ENCODE measurements around the gene ZNF19. TPM values are rescaled to one million over a fixed set of nuclear protein-coding genes. Genes with fewer than 3 reads are reported as not detected.

ZNF19 gene
- total RNA-seq, 1 donor from 2014 or later = 7.4 TPM

GRCh38 chr16:71472051-71472450, 17.1 kb downstream of the ZNF19 start:
- no peaks in the 10 kb centered on the region for H3K36me3 Mint-ChIP-seq (ENCODE audit: low read depth)
- H3K4me1 Mint-ChIP-seq = no peaks in the 10 kb centered on the region

GRCh38 chr16:71467810-71468209, 21.3 kb downstream of the ZNF19 start:
- DNase-seq (ENCODE audit: low read depth, low spot score) = peak; percentile 36
- Mint-ChIP-seq H3K27ac (ENCODE audit: unreplicated experiment) (no peak overlapping the region), H3K27me3 (ENCODE audit: low read depth) (no peaks in the 10 kb centered on the region), H3K4me1 (peaks cover 4% of the 10 kb centered on the region), H3K36me3 (ENCODE audit: low read depth) (no peaks in the 10 kb centered on the region), H3K9me3 (no peaks in the 10 kb centered on the region), H3K4me3 (no peak overlapping the region)
- TF ChIP-seq CTCF (conservative IDR thresholded peaks at IDR 0.05) = no peak

More at GRCh38 chr16:71472051-71472450, 17.1 kb downstream of the ZNF19 start:
- H3K27ac Mint-ChIP-seq (ENCODE audit: unreplicated experiment) = no peak overlapping the region
- TF ChIP-seq CTCF (conservative IDR thresholded peaks at IDR 0.05) = no peak
- DNase-seq (ENCODE audit: low read depth, low spot score) = no peak
- no peak overlapping the region for H3K4me3 Mint-ChIP-seq
- H3K27me3 Mint-ChIP-seq (ENCODE audit: low read depth) = no peaks in the 10 kb centered on the region
- no peaks in the 10 kb centered on the region for H3K9me3 Mint-ChIP-seq

- H3K4me1 Mint-ChIP-seq = peaks cover 29% of the 10 kb centered on the region
- no peaks in the 10 kb centered on the region for H3K9me3 Mint-ChIP-seq
- DNase-seq (ENCODE audit: low read depth, low spot score) = no peak
- no peaks in the 10 kb centered on the region for H3K36me3 Mint-ChIP-seq (ENCODE audit: low read depth)
- no peak overlapping the region for H3K4me3 Mint-ChIP-seq
- no peak for TF ChIP-seq CTCF (conservative IDR thresholded peaks at IDR 0.05)
- no peak overlapping the region for H3K27ac Mint-ChIP-seq (ENCODE audit: unreplicated experiment)
- H3K27me3 Mint-ChIP-seq (ENCODE audit: low read depth) = no peaks in the 10 kb centered on the region
Measured at GRCh38 chr16:71464231-71464630, 24.9 kb downstream of the ZNF19 start.

- H3K36me3 Mint-ChIP-seq (ENCODE audit: low read depth) = no peaks in the 10 kb centered on the region
- peaks cover 29% of the 10 kb centered on the region for H3K4me1 Mint-ChIP-seq
- TF ChIP-seq CTCF (conservative IDR thresholded peaks at IDR 0.05) = no peak
- H3K27ac Mint-ChIP-seq (ENCODE audit: unreplicated experiment) = peak within 1 kb of the TSS; percentile 94
- H3K4me3 Mint-ChIP-seq = peak within 1 kb of the TSS; percentile 96
- DNase-seq (ENCODE audit: low read depth, low spot score) = peak; percentile 76
- no peaks in the 10 kb centered on the region for H3K27me3 Mint-ChIP-seq (ENCODE audit: low read depth)
- no peaks in the 10 kb centered on the region for H3K9me3 Mint-ChIP-seq
Measured at GRCh38 chr16:71461686-71462648, 27.2 kb downstream of the ZNF19 start, which contains the start of gene ZNF23. TSS of gene ZNF23 (minus strand) at chr16:71462247. CDS start at chr16:71456796, 5,451 bp downstream.

- H3K4me3 Mint-ChIP-seq = peak overlapping the region; percentile 96
- peaks cover 6% of the 10 kb centered on the region for H3K36me3 Mint-ChIP-seq (ENCODE audit: low read depth)
- DNase-seq (ENCODE audit: low read depth, low spot score) = no peak
- H3K27ac Mint-ChIP-seq (ENCODE audit: unreplicated experiment) = no peak overlapping the region
- peak; percentile 26 for TF ChIP-seq CTCF (conservative IDR thresholded peaks at IDR 0.05)
- H3K9me3 Mint-ChIP-seq = no peaks in the 10 kb centered on the region
- H3K27me3 Mint-ChIP-seq (ENCODE audit: low read depth) = no peaks in the 10 kb centered on the region
- peaks cover 29% of the 10 kb centered on the region for H3K4me1 Mint-ChIP-seq
Measured at GRCh38 chr16:71460941-71461340, 28.2 kb downstream of the ZNF19 start.
